Activated CD8-positive, alpha-beta memory T cell treated with anti-CD3 and anti-CD28 coated beads, Interleukin-2, amount 50 U/mL, for 1 hour (primary cell): Measurements from ENCODE around the gene FBXO15.

Source experiments
- DNase-seq: peaks from one replicate; pipeline ENCODE4 v3.0.0-alpha.2; 2020; ENCODE audit errors: extremely low read depth

Gene FBXO15, protein sequence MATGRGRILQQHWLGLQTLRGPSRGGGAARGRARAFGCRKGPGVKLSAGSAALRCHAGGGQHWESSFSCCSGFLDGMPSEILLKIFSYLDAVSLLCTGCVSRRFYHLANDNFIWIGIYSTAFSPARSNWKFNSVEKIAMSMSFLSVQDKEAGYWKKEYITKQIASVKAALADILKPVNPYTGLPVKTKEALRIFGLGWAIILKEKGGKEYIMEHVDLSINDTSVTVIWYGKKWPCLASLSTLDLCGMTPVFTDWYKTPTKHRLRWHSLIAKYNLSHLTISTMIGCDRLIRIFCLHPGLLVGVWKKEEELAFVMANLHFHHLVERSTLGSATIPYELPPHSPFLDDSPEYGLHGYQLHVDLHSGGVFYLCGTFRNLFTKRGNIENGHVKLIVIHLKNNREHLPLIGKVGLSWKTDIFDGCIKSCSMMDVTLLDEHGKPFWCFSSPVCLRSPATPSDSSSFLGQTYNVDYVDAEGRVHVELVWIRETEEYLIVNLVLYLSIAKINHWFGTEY

DNA sequence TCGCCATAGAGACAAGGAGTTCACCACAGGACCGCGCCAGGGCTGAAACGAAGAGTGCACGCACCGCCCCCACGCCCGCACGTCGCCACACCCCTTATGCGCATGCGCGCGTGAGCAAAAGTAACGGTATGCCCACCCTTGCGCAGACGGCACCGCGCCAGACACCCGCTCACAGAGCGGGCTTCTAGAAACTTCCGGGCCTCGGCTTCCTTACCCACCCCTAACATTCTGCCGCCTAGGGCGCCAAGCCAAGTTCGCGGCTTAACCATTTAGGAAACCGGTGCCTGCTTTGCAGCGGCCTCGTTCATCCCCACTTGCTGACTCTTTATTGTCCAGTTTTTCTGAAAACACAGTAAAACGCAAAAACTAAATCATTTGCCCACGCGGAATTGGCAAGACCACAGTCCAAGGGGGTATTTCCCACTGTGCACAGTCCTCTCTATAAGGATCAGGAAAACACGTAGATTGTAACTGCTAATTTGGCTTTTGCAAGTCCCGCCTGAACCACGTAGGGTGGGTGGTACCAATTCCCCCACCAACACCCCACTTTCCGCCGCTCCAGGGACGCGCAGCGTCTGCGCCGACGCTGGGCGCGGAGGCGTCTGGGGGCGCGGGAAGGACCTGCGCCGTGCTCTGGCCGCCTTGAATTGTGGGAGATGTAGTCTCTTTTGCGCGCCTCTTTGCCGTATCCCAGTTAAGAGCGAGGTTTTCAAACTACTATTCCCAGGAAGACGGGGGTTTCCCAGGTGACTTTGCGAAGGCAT, at the start of gene FBXO15, which contains the start of gene TIMM21:
Gene FBXO15 (minus strand): TSS at position 56 of the 764 bp plus-strand sequence. CDS start 49 bp downstream, at position 7.
Gene TIMM21 (plus strand): TSS at position 745 of the 764 bp plus-strand sequence. CDS start 286 bp downstream, outside the sequence.
- peak; percentile 91 for DNase-seq

DNA sequence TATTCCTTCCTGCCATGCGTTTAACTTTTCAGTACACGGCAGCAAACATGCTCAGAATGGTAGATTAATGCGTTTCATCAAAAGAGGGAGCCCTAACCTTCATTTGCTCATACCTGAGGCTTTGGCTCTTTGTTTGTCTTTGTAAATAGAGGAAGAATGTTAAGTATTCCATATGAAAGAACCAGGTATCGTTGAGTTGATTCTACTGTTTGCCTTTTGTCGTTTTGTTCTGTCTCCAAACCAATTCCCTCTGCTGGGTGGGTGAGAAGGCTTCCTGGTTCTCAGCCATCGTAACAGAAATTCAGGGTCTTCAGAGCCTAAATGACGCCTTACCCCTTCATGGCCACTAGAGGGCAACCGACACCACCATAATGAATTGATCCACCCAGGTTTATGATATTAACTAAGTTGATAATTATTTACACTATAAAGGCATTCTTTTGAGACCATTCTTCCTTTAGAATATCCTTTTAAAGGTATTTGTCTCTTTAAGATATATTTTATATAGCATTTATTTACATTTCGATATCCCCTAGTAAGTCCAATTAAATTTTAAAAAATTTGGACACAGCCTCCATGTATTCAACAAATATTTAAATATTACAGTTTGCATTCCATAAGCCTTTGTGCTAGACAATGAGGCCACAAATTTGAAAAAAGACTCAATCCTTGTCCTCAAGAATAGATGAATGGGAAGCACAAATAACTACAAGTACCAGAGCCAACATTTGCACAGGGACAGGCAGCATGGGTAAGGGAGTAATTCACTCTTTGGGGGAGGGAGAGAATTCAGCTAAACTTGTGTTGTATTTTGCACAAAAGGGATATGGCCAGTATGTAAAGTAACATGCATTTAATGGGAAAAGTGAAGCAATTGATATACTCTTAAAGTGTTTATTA, 48.8 kb upstream of the FBXO15 start:
- peak; percentile 11 for DNase-seq

DNA sequence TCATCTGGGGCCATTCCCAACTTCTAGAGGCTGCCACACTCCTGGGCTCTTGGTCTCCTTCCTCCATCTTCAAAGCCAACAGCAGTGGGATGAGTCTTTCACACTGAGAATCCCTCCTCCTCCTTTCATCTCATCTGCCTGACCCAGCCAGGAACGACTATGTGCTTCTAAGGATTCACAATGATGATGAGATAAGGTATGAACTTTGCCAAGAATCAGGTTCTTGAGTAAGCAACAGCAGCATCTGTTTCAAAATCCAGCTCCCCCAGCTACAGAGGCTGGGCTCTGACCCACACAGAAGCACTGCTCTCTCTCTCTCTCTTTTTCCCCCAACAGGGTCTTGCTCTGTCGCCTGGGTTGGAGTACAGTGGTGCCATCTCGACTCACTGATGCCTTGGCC, 47.1 kb upstream of the FBXO15 start:
- DNase-seq: no peak

DNA sequence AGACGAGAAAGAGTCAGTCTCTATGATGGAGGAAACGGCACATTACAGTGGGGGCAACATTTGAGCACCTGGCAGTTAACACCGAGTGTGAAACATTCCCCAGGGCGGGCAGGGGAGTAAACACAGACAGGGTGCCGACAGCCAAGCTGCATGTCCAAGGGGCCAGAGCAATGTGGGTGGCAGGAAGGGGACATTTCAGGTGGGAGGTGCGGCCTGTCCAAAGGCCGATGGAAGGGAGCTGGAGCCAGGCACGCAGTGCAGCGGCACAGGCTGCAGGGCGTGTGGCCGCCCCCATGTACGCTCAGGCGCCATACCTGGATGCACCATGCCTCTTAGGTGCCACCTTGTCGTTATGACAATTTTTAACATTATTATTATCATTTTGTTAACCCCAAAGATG, 43.9 kb upstream of the FBXO15 start:
- no peak for DNase-seq

DNA sequence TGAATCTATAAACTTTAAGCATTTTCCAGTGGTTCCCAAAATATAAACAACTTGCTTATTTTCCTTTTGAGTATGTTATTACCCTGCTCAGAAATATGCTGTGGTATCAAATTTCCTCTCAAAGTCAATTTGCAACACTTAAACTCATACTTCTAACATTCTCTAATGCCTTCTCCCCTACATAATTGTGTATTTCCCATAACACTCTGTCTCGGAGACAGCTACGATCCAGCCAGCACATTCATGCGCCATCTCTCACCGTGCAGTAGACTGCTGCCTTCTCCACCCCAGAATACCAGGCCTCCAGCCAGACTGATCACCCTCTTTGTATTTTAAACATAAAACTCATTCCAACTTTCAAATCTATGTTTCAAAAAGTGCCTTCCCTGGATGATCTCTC, 42.5 kb upstream of the FBXO15 start:
- DNase-seq: no peak

DNA sequence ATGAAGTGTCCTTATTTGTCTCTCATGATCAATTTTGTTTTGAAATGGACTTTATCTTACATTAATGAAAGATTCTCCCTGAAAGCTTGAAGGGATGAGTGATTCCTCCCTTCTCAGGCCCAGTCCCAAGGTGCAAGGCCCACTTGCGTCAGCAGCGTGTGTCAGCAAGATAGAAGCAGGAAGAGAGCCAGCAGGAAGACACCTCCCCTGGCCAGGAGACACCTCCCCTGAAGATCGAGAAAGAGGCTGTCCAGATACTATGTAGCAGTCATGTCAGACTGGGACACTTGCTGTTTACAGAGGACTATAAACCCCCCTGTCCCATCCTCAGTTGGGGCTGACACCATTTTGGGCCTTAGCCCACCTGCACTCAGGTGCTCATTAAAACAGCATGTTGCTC, 39.0 kb upstream of the FBXO15 start:
- DNase-seq: no peak

DNA sequence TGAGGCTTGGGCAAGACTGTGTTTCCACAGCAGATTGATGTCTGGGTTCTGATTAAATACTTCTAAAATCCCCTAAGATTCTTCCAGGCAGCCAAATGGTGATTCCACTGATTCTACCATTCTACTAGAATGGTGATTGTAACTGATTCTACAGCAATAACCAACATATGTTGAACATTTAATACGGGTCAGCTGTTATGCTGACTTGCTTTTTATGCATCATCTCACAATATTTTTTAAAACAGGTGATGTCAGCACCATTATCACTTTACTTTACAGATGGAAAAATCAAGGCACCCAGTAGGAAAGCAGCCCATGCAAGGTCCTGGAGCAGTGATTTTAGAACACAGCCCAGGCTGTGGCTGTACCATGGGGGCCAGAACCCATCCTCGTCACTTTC, 38.2 kb upstream of the FBXO15 start:
- no peak for DNase-seq

DNA sequence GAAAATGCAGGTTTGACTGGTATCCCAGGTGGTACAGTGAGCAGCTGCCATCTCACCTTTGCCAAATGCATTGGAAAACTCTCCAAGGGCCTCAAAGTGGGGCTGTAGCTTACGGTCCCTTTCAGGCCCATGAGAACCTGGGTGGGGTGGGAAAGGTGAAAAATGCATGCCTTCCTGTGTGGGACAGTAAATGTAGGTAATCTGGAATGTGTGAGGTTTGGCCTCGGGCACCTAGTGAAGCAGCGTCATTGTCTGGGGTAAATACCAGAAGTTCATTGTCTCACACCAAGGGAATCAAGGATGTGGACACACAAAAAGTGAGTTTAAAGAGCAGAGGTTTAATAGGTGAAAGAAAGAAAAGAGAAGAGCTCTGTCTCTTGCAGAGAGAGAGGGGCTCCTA, 37.2 kb upstream of the FBXO15 start:
- DNase-seq: no peak

DNA sequence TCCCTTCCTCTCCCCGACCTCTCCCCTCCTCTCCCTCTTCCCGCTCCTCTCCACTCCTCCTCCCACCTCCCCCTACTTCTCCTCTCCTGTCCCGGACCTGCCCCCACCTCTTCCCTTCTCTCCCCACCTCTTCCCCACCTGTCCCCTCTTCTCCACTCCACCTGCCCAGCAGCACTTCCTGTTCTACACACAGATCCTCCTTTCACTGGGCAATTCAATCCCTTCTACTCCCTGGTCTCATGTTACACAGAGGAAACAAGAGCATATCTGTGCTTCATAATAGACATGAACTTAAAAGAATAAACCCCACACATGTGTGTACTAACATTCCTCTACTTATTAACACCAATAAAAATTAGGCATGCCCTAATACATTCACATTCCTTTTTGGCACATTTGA, 35.5 kb upstream of the FBXO15 start:
- DNase-seq: no peak

DNA sequence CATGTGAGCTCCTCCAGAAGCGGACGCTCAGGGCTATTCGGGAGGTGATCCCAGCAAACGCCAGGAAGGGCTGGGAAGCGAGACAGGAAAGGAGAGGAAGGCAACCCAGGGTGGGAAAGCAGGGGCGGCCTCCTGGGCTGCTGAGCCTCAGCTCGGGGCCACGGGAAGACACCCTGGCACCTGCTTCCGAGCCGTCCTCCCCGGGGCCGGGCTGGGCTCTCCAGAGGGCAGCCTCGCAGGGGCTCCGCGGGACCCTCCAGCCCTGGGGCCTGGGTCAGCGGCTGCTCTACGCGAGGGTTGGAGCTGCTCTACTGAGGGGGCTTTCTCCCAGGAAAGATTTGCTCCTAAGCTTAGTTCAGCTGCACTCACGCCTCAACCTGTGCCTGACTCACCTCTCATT, 34.7 kb upstream of the FBXO15 start:
- no peak for DNase-seq

DNA sequence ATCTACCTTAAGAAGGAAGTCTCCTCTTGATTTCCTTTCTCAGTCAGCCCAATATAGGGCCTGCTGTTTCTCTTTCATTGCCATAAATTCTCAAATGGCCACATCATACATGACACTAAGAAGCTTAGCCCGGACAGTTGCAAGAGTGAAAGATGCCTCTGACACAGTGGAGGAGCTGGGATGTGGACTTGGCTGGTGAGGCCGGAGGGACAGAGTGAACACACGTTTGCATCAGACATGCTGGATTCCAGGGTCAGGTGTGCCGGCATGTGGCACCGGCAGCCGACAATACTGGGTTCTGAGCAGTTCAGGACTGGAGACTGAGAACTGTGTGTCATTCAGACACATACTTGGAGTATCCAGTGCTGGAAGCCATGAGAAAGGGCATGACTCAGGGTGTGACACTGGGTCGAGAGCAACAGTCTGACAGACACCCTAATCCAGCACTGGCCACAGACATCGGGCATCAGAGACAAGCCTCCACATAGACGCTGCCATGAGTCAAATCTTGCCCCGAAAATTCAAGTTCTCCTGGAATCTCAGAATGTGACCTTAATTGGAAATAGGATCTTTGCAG, 32.1 kb upstream of the FBXO15 start:
- DNase-seq: no peak

DNA sequence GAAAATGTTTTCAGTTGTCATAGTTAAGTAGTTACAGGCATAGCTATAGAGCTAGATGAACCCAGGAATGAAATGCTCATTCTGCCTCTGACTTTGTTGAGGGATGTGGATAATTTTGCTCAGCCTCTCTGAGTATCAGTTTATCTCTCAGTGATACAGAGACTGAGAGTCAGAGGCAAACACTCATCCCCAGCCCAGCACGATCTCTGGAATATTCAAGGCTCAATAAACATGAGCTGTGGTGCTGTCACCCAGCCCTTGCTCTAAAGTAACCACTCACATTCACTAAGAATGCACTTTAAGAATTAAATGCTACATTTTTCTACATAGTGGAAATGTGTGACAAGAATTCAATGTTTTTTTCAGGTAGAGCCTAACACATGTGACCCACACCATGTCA, 31.2 kb upstream of the FBXO15 start:
- no peak for DNase-seq

DNA sequence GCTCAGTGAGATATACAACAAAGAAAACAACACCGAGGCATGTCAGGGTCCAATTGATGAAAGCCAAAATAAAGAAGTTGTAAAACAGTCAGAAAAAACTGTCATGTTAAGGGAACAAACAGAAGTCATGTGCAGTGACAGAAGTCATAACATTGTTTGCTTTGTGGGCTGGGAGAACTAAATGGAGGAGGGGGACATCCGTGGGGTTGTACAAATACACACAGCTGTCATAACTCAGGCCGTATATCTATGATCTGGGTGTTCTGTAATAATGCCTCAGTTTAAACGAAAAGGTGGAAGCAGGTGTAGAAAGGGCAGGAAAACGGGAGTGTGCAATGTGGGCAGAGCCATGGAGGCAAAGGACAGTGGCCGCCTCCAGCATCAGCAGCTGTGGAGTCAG, 28.0 kb upstream of the FBXO15 start:
- DNase-seq: no peak

DNA sequence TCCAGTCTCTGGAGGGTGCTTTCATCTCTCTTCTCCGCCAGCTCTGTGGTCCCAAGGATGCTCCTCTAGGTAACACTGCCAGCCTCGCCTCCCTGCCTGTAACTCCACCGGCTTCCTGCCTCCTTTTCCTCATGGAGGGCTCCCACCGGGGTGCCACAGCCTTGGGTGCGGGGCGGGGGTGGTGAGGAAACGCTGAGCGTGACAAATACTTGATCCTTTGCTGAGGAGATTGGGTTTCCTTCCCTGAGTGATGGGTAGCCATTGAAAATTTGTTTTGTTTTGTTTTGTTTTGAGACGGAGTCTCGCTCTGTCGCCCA, 25.8 kb upstream of the FBXO15 start:
- no peak for DNase-seq

DNA sequence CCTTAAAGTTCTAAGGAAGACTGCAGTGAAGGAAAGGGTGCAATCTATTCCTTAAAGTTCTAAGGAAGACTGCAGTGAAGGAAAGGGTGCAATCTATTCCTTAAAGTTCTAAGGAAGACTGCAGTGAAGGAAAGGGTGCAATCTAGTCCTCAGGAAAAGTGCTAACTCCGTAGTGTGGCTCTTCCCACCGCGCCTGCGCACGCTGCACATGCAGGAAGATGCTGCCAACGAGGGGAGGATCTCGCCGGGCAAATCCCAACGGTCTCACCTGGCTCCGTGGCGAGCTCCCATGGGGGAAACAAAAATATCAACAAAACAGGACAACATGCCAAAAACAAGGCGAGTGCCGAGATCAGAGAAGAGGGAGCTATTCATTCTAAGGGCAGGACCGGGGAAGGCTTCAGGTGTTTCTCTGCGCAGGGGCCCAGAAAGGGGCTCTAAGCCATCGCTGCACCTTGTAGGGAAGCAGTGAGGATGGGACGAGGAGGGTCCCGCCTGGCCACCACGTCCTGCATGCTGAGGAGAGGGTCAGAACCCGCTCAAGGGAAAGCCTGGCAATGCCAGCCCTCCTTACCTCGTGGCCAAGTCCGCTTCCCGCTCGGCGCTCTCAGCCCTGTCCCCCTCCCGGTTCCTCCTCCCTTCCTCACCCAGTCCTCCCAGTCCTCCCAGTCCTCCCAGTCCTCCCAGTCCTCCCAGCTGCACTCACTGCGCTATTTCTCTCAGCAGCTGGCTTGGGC, 25.2 kb upstream of the FBXO15 start:
- no peak for DNase-seq

DNA sequence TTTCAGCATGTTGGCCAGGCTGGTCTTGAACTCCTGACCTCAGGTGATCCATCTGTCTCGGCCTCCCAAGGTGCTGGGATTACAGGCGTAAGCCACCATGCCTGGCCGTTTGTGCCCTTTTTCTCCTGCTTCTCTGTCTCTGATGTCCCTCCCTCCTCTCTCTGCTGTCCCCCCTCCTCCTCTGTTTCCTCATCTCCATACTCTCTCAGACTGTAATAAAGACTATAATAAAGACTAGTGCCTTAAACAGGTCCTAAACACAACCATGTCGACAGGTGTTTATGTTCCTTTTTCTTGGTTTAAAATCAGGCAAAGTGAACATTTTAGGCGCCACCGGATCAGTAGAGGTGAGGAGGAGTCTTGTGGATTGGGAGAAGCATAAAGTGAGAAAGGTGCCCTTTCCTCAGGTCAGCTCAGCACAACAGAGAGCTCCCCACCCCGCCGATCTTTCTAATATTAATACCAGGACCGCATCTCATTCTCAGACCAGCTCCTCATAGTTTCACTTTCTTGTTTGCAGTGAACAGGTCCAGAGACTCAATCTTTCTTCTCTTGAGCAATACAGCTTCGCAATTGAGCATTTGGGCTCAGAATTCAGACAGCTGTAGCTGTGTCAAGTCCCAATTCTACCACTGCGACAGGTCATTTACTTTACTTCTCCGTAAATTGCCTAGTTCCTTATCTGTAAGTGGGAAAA, 24.4 kb upstream of the FBXO15 start:
- DNase-seq: no peak

DNA sequence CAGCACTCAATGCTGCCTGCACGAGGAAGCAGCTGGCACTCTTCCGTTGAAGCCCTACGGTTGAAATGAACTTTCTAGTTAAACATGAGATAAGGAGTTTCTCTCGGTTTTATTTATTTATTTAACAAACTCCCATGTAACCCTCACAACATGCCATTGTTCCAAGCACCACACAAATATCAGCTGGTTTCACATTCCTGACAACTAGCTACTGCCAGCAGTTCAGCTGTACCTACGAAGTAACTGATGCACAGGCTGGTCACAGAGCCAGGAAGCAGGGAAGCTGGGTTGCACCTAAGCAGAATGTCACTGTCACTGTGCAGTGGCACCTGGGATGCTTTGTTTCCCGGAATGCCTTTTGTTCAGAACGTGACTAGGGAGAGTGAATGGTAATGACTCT, 18.8 kb upstream of the FBXO15 start:
- no peak for DNase-seq

DNA sequence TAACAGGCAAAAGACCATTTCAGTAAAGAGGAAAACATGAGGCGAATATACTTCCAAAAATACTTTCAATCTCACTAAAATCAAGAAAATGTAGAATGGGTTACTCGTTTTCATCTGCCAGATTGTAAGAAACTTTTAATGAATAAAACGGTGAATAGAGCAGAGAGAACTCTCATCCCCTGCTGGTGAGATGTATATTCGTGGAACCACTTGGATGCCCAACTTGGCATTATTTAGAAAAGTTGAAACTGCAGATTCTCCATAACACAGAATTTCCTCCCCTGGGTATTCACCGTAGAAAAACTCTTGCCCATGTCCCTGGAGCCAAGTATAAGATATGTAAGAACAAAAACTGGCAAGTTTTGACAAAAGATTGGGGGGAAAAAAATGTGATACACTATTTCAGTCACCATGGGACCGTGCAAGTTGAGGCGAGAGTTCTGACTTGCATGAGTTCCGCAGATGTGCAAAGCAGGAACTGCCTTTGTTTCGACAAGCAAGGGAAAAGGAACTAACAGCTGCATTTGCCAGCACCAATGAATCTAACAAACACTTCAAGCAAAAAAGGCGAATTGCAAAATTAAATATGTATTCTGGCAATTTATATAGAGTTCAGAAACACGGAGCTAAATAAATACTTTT, 15.5 kb upstream of the FBXO15 start:
- DNase-seq: no peak

DNA sequence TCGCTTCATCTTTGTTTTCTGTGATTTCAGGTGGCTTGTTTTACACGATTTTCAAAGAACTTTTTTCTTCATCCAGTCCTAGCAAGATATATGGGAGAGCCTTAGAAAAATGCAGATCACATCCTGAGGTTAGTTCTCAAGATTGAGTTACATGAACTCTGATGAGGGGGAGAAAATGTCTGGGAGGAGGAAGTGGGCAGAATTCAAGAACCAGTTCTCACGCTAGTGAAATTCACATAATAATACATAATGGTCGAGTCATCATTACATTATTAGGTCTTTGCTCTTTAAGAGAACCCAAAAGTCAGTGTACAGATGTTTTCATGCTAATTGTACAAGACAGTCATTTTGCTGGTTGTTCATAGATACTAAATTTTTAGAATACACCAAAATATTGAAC, 7.6 kb upstream of the FBXO15 start:
- DNase-seq: no peak

DNA sequence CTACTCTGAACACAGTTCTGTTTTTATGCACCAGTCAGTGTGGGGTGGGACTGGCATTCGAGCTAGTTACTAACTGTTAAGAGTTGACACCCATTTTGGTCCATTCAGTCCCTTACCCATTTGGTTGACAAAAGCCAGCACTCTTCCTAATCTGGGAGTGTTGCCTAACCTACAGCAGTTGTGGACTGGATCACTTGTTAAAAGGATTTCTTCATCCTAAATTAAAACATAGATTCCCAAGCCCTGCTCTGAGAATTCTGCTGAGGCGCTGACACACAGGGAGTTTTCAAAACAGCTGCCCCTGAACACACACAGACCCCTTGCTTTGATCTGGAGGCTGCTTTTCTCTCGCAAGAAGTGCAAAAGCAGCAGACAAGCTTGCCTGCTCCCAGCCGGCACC, 7.1 kb upstream of the FBXO15 start:
- DNase-seq: no peak
